Natural killer cell (primary cell): Measurements from ENCODE around the gene GNAI2. TPM values are rescaled to one million over a fixed set of nuclear protein-coding genes. Genes with fewer than 3 reads are reported as not detected.

Experiments
- ATAC-seq, 3 donors: fragments of 150-1000 bp in 2 of 3; fragments of 200-7000 bp in 1 of 3; cut with Tn5 transposase; 1 replicate in 1 of 3; 2 replicates in 2 of 3; pipeline ENCODE4 v1.10.0; 2021; ENCODE audit warnings: mild to moderate bottlenecking in 2 of 3, moderate library complexity in 2 of 3
- DNase-seq, 2 donors: peaks; one replicate each; pipeline versions ENCODE4 v3.0.0 to v3.0.0-alpha.2; 2013 to 2021; ENCODE audit warnings: mixed read lengths in 1 of 2
- H3K27ac ChIP-seq: one replicate; pipeline ENCODE4 v1.5.1; 2013; ENCODE audit warnings: mild to moderate bottlenecking, low read length
- H3K27me3 ChIP-seq: one replicate; pipeline ENCODE4 v1.6.1; 2013; ENCODE audit warnings: low read length; ENCODE audit not compliant: control insufficient read depth, insufficient read depth
- H3K36me3 ChIP-seq: one replicate; pipeline ENCODE4 v1.6.1; 2013; ENCODE audit warnings: low read length; ENCODE audit not compliant: control insufficient read depth, insufficient read depth
- H3K4me1 ChIP-seq: one replicate; pipeline ENCODE4 v1.6.1; 2013; ENCODE audit warnings: low read length; ENCODE audit not compliant: control insufficient read depth, insufficient read depth
- H3K4me3 ChIP-seq: one replicate; pipeline ENCODE4 v1.5.1; 2013; ENCODE audit warnings: low read length
- H3K9me3 ChIP-seq: one replicate; pipeline ENCODE4 v1.6.1; 2013; ENCODE audit warnings: low read length; ENCODE audit not compliant: control insufficient read depth, insufficient read depth
- H3K27ac Mint-ChIP-seq, 2 donors: one replicate each; pipeline ENCODE4 v1.8.0; 2022; ENCODE audit warnings: mild to moderate bottlenecking in 2 of 2, mixed read lengths in 2 of 2, moderate library complexity in 1 of 2
- H3K27me3 Mint-ChIP-seq, 2 donors: one replicate each; pipeline ENCODE4 v1.8.0; 2022; ENCODE audit warnings: low read depth in 2 of 2, mixed read lengths in 2 of 2
- H3K36me3 Mint-ChIP-seq: one replicate; pipeline ENCODE4 v1.8.0; 2022; ENCODE audit warnings: mixed read lengths
- H3K4me1 Mint-ChIP-seq, 2 donors: one replicate each; pipeline ENCODE4 v1.8.0; 2022; ENCODE audit warnings: mixed read lengths in 2 of 2
- H3K4me3 Mint-ChIP-seq: one replicate; pipeline ENCODE4 v1.8.0; 2022; ENCODE audit warnings: mild to moderate bottlenecking, moderate library complexity, mixed read lengths
- H3K9me3 Mint-ChIP-seq, 2 donors: one replicate each; pipeline ENCODE4 v1.8.0; 2022; ENCODE audit warnings: mixed read lengths in 2 of 2
- CTCF ChIP-seq: fragments of 200-600 bp; IDR thresholded peaks from one replicate; pipeline ENCODE4 v1.8.0; 2022; ENCODE audit warnings: antibody characterized with exemption
- WGBS: methylation state at CpG from one replicate; pipeline ENCODE4 v1.1.7; 2013; ENCODE audit warnings: missing lambda C conversion rate; ENCODE audit not compliant: insufficient coverage; 5-methylcytosine and 5-hydroxymethylcytosine counted together
- intact Hi-C: fragments of 100-400 bp; cut with micrococcal nuclease; formaldehyde crosslinking; loops from one replicate; pipeline ENCODE4 v1.14.2; 2022
- total RNA-seq, 4 donors: library from RNA; stranded (reverse); fragments of 120-200 nt in 1 of 4; gene quantifications; one replicate each; pipeline versions ENCODE4 v1.2.3 to v1.2.4, GENCODE V29; 2013 to 2022

Gene GNAI2
- total RNA-seq, 3 donors from 2014 or later (not counting 1 experiment from before 2014, with no cell fraction given): 428 to 467 (median 447) TPM

GRCh38 chr3:50297896-50298725, 62.1 kb downstream of the GNAI2 start:
- TF ChIP-seq CTCF: no peak
- intact Hi-C loops: loop anchor here (5.0 kb wide), 1 partner anchor 39 kb away; no protein-coding TSS in a partner anchor
- Histone ChIP-seq H3K27ac (peak overlapping the region; percentile 96), H3K36me3 (peaks cover 2% of the 10 kb centered on the region), H3K4me3 (peak overlapping the region; percentile 99), H3K27me3 (no peaks in the 10 kb centered on the region), H3K4me1 (peaks cover 27% of the 10 kb centered on the region), H3K9me3 (no peaks in the 10 kb centered on the region)
- peak in 1 of 2 donors; percentile 42 for DNase-seq
- H3K27me3 Mint-ChIP-seq: no peaks in the 10 kb centered on the region
- peak overlapping the region; percentile 95 to 97 for H3K27ac Mint-ChIP-seq
- 31% methylated on average over 9 of the region's 9 CpGs for WGBS
- no peaks in the 10 kb centered on the region for H3K9me3 Mint-ChIP-seq
- peaks cover 18 to 33% of the 10 kb centered on the region in 2 donors for H3K4me1 Mint-ChIP-seq
- H3K4me3 Mint-ChIP-seq: peak overlapping the region; percentile 49
- no peaks in the 10 kb centered on the region for H3K36me3 Mint-ChIP-seq
- no peak for ATAC-seq

GRCh38 chr3:50298836-50299637, 63.0 kb downstream of the GNAI2 start, which contains the start of the genes HYAL3 and NAA80:
TSS of gene HYAL3 (minus strand) at chr3:50299405. CDS start at chr3:50295602, 3,803 bp downstream.
TSS of gene NAA80 (minus strand) at chr3:50299405. CDS start at chr3:50297463, 1,942 bp downstream.
- DNase-seq (peak; percentile 99 to 100), ATAC-seq (peak; percentile 90 to 97 (median 91))
- H3K36me3 Mint-ChIP-seq: no peaks in the 10 kb centered on the region
- peak within 1 kb of the TSS; percentile 95 to 97 for H3K27ac Mint-ChIP-seq
- Histone ChIP-seq H3K36me3 (peaks cover 2% of the 10 kb centered on the region), H3K4me1 (peaks cover 27% of the 10 kb centered on the region), H3K4me3 (peak within 1 kb of the TSS; percentile 99), H3K9me3 (no peaks in the 10 kb centered on the region), H3K27ac (peak within 1 kb of the TSS; percentile 96), H3K27me3 (no peaks in the 10 kb centered on the region)
- H3K9me3 Mint-ChIP-seq: no peaks in the 10 kb centered on the region
- under 1% methylated on average over 61 of the region's 61 CpGs for WGBS
- H3K27me3 Mint-ChIP-seq: no peaks in the 10 kb centered on the region
- peaks cover 18 to 33% of the 10 kb centered on the region in 2 donors for H3K4me1 Mint-ChIP-seq
- intact Hi-C loops: loop anchor here (1.0 to 5.0 kb wide), 3 partner anchors 38 to 61 kb away; partner anchors contain the start of gene TMEM115
- peak within 1 kb of the TSS; percentile 97 for H3K4me3 Mint-ChIP-seq
- peak; percentile 45 for TF ChIP-seq CTCF

GRCh38 chr3:50299638-50299928, 63.6 kb downstream of the GNAI2 start:
- H3K27me3 Mint-ChIP-seq: no peaks in the 10 kb centered on the region
- Histone ChIP-seq H3K36me3 (peaks cover 2% of the 10 kb centered on the region), H3K9me3 (no peaks in the 10 kb centered on the region), H3K4me1 (peaks cover 27% of the 10 kb centered on the region), H3K27ac (peak overlapping the region; percentile 96), H3K27me3 (no peaks in the 10 kb centered on the region), H3K4me3 (peak overlapping the region; percentile 36)
- peak overlapping the region; percentile 95 to 97 for H3K27ac Mint-ChIP-seq
- intact Hi-C loops: loop anchor here (1.0 to 5.0 kb wide), 3 partner anchors 38 to 61 kb away; partner anchors contain the start of gene TMEM115
- no peak for DNase-seq
- ATAC-seq: no peak
- 2% methylated on average over 12 of the region's 12 CpGs for WGBS
- H3K9me3 Mint-ChIP-seq: no peaks in the 10 kb centered on the region
- H3K36me3 Mint-ChIP-seq: no peaks in the 10 kb centered on the region
- peaks cover 18 to 33% of the 10 kb centered on the region in 2 donors for H3K4me1 Mint-ChIP-seq
- TF ChIP-seq CTCF: no peak
- peak overlapping the region; percentile 97 for H3K4me3 Mint-ChIP-seq
